ENCODE data around the gene ADGRL2.
A peak's percentile ranks its signal among the peaks of the same experiment; 100 is the strongest.

The ADGRL2 gene

GRCh38 chr1:81800695-81801650 is at the start of gene ADGRL2:
Gene ADGRL2, plus strand, starts transcription at chr1:81800934. Its CDS starts 36,051 bp downstream, at chr1:81836985.
- DNase-seq: no peak

- DNase-seq: no peak
These were observed 47.9 kb upstream of the ADGRL2 start for GRCh38 chr1:81752840-81753239.

GRCh38 chr1:81754424-81754823 is 46.3 kb upstream of the ADGRL2 start:
- no peak for DNase-seq

- no peak for DNase-seq
These were observed 43.9 kb upstream of the ADGRL2 start for GRCh38 chr1:81756872-81757271.

DNA sequence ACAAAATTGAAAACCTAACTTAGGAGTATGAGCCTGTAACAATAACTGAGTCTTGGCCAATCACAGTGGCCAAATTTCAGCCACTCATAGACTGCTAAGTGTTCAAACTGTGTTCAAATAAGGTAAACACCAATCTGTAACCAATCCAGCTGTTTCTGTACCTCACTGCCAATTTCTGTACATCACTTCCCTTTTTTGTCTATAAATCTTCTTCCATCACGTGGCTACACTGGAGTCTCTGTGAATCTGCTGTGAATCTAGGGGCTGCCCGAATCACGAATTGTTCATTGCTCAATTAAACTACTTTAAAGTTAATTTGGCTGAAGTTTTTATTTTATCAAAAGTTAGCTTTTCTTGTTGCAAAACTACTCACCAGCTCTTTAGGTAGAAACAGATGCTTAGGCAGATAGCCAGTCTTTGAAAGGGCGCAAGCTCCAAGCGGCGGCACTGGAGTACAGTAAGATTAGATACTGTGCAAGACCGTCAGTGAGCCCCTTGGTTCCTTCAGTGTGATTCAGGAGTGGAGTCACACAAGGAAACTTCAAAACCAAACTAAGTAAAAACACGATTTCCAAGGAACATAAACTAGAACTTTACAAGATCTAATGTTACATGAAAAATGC is 43.2 kb upstream of the ADGRL2 start:
- DNase-seq: peak; percentile 43

- no peak for DNase-seq
These were observed 42.6 kb upstream of the ADGRL2 start for GRCh38 chr1:81758181-81758580.

DNA sequence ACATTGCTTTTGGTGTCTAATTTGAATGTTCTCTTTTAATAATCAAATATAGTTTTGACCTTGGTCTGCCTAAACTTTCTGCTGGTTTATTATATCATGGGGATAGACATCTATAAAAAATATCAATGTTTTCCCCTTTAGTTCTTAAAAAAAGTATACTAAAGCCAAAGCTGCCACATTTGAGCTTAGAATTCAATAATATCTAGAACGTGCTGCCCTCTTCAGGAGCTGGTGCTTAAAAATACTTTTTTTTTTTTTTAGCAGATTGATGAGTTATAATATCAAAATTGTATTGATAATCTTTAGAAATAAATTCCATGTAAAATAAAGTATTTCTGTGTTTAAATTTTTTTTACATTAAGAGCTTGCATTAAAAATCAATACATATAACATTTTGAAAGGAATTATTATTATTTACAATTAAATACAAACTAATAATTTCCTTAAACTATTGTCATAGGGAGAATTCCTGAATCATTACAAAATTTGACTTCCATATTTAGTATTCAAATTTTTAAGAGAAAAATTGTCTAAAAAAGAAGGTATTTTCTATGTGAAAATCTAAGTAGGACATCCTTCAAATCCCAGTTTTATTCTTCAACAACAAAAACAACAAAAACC is 40.1 kb upstream of the ADGRL2 start:
- peak; percentile 34 for DNase-seq

- DNase-seq: no peak
These were observed 25.2 kb upstream of the ADGRL2 start for GRCh38 chr1:81775510-81775909.

DNA sequence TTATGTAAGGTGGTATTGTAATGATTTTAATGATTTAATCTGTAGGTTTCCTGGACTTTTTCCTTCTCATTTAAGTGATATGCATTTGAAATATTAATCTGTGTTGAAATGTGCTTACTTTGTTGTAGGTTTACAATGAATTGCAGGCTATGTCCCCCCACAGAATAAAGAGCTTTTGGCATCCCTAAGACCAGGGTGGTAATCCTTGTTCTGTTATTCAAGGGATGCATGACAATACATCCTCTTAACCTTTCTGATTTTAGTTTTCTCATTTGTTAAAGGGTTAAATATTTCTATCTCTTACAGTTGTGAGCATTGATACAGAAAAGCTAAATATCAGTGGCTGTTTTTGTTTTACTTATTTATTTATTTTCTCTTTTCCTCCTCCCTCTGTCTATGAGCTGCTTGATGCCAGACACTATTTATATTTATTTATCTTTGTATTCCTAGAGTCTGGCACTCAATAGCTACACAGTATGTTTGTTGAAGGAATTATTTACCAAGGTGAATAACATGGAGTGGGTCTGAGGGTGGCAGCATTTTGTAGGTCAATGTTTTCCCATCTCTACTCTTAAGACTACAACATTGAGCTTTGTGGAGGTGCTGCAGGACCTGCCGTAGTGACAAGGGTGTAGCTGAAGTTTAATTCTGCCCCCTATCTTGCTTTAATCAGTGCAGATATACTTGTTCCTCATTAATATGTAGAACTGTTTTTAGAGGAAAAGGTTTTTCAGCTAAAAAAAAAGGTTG is 19.9 kb upstream of the ADGRL2 start:
- no peak for DNase-seq

DNA sequence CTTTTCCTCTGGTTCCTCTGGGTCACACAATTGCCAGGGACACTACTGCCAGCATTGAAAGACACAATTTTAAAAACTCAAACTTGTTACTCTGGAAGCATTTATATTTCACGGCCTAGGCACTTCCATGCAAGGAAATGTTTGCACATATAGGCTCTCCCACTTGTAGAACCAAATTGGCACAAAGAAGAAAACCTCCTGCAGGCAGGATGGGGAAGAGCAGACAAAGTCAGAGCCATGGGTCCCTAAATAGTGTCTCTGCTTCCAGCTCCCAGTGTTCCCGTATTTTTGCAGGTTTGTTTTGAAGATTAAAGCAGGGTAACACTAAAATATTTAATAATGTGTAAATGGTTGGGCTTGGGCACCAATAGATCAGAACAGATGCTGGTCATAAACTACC is 19.0 kb upstream of the ADGRL2 start:
- DNase-seq: no peak

DNA sequence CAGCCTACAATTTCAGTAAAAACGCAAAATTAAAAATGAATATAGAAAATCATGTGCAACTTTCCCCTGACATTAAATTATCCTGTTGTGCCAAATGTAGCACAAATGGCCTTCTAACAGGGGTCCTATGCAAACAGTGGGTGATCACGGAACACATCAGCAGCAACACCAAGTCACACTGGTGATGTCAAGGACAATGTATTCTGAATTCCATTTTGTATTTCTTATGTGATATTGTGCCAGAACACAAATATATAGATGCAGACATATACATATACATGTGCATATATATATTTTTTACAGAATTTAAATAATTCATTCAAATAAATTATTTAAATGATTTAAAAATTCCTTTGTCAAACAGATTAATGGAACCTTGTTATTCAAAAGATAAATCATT is 8.6 kb upstream of the ADGRL2 start:
- no peak for DNase-seq

- DNase-seq: no peak
These were observed 3.0 kb upstream of the ADGRL2 start for GRCh38 chr1:81797701-81798100.

DNA sequence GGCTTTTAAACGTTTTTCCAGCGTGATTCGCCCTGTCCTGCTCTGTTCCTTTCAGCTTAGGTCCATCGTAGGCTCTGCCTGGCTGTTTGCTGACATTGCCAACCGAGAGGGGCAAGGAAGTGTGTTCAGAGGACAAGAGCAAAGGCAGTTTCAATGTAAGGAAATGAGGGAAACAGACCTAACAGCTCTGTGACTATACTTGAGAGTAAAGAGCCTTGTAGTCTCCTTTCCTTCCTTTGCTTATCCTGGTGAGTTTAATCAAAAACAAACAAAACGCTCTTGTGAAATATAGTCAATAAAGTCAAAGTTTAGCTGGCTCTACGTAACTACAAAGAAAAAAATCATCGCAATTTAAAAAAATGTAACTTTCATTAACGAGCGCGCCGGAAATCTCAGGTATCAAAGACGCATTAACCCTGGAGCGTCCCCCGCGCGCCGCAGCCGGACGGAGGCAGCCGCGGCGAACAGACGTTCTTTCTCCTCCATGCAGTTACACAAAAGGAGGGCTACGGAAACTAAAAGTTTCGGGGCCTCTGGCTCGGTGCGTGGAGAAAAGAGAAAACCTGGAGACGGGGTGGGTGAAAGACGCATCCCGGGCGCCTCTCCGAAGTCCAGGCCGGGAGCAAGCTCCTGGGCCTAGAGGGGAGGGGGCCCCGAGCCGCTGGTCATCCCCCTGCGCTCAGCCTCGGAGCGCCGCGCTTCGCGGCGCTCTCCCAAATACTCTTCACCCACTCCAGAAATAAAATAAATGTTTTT is 617 bp upstream of the ADGRL2 start:
- DNase-seq: no peak

DNA sequence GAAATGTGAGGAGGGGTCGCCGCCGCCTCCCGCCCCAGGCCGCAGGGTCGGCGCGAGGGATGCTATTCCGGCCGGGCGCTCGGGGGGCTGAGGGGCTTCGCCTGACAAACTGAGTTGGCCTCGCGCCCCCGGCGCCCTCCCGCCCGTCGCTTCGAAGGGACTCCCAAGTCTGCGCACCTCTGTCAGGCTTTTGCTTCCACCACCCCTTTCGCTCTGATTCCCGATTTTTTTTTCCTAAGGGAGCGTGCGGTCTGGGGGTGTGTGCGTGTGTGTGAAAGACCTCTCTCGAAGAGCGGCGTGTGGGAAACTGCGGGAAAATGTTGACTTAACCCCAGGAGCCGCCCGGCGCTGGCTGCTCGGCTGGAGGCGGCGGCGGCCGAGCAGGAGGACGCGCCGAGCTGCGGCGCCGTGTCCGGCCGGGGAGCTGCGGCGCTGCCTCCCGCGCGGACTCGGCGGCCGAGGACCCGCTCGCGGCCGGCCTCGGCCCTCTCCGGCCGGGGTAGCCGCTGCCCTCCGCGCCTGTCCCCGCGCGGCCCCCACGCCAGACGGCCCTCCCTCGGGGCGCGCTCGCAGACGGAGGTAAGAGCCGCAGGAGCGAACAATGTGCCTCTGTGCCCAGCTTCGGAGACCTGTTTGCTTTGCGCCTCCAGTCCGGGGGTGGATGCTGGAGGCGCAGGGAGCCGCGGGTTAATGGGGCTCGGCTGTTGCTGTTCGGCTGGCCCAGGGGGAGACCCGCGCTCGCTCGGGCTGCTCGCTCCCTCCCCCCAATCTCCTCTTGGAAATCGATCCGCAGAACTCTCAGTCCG is 1.1 kb downstream of the ADGRL2 start:
- DNase-seq: no peak

DNA sequence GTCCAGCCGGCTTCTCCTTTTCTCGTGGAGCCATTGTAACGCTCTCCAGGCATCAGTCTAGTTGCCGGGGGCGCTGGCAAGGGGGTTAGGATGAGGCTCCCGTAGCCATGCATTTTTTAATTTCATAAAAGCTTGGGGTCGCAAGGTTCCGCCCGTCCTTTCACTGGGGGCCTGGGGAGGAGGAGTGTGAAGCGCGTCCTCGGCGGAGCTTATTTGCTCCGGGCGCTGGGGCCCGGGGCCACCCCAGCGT is 1.6 kb downstream of the ADGRL2 start:
- DNase-seq: no peak

DNA sequence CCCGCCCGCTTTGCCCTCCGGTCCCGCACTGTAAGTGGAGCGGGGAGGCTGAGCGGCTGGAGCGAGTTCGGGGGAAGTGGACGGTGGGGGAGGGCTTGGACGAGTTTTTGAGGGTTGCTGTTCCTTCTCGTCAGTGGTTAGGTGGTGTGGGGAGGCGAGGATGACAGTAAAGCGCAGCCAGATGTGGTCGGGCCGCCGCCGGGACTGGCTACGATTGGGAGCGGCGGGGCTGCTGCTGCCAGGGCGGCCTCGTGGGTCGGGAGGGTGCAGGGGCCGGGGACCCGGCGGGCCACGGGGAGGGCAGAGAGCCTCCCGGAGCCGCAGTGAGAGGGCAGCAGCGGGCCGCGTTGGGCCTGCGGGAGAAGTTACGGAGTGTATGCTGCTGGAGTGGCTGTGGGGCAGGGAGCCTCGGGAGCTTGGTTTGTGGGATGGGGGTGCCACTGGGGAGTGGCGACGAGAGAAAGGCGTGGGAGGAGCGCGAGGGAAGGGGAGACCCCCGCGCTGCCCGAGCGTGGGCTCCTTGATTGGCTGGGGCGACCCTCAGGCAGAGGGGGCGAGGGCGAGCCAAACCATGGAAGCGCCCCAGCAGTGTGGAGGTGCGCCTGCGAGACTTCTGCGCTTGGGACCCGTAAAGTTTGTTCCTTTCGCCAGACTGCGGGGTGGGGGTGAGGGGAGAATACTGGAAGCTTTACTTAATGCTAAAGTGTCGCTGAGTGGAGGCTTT is 2.1 kb downstream of the ADGRL2 start:
- DNase-seq: no peak

- no peak for DNase-seq
These were observed 2.8 kb downstream of the ADGRL2 start for GRCh38 chr1:81803431-81804110.

- no peak for DNase-seq
These were observed 3.6 kb downstream of the ADGRL2 start for GRCh38 chr1:81804312-81804711.

- no peak for DNase-seq
These were observed 5.0 kb downstream of the ADGRL2 start for GRCh38 chr1:81805537-81806431.

- DNase-seq: no peak
These were observed 5.7 kb downstream of the ADGRL2 start for GRCh38 chr1:81806432-81806770.
